Stimulated activated CD8-positive, alpha-beta memory T cell treated with anti-CD3 and anti-CD28 coated beads, Interleukin-15, amount 100 ng/mL, for 1 hour (primary cell): ENCODE measurements around the gene SLC25A13.
"Not testable (repeated sequence)": the region's sequence is repeated elsewhere in the genome, so short reads cannot be mapped to it uniquely, and the experiment has no call there.

ENCODE experiments used
- DNase-seq: peaks from one replicate; pipeline ENCODE4 v3.0.0-alpha.2; 2020; ENCODE audit warnings: low read depth

SLC25A13 gene

DNA sequence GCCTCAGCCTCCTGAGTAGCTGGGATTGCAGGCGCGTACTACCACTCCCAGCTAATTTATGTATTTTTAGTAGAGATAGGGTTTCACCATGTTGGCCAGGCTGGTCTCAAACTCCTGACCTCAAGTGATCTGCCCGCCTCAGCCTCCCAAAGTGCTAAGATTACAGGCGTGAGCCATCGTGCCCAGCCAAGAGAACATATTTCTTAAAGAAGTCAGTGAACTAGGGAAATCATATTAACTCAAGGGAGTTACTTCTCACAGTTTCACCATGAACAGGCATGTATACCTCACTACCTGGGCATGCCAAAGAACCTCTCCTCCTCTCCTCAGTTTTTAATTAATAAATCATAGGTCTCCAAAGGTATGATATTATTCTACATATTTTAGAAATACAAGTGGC is 24.5 kb downstream of the SLC25A13 start:
- not testable (repeated sequence) for DNase-seq

GRCh38 chr7:96293911-96294310 is 28.0 kb downstream of the SLC25A13 start:
- DNase-seq = not testable (repeated sequence)

DNA sequence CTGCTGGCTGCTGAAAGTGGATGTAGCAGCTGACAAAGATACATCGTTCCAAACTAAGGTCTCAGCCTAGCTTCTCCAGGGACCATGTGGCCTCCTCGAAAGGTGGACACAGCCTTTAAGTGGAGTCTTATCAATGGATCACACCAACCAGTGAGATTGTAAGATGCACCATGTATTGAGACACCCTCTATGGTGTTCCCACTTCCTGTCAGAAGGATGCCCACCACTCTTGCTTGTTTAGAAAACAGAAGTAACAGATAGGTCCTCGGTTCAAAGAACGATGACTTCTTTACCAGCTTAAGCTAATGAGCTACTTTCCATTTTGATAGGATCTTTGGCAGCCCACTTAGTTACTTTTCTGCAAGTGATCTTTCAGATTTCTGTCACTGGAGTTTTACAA is 34.3 kb downstream of the SLC25A13 start:
- no peak for DNase-seq

DNA sequence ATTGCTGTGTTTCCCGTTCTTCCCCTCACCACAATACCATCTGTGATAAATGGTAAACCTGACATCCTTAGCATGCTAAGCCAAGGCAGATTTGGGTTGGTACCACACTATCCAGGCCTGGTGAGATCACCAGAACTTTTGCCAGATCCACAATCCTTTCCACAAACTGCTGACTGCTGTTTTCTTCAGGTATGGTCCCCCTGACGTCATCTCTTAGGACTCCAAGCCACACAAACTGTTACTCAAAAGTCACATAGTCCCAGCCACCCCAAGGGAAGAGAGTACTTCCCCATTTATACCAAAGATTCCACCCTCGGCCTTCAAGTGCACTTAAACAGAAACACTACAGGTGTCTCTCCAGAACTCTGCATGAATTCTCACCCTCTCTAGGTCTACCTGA is 34.8 kb downstream of the SLC25A13 start:
- DNase-seq = no peak

DNA sequence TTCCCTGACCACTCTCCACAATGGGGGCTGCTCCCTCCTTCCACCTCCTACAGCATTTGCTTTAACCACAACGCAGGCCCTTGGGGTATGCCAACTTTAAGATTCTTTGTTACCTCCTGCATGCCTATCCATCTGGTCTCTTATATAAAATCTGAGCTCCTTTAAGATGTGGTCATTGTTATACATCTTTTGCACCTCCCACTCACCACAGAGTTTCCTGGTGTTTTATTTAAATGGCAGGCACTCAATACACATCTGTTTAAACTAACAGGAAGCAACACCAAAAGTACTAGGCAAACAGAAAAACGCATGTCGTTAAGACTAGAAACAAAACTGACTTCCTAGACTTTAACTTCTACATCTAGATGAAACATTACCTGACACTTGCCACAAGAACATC is 36.3 kb downstream of the SLC25A13 start:
- DNase-seq = no peak

DNA sequence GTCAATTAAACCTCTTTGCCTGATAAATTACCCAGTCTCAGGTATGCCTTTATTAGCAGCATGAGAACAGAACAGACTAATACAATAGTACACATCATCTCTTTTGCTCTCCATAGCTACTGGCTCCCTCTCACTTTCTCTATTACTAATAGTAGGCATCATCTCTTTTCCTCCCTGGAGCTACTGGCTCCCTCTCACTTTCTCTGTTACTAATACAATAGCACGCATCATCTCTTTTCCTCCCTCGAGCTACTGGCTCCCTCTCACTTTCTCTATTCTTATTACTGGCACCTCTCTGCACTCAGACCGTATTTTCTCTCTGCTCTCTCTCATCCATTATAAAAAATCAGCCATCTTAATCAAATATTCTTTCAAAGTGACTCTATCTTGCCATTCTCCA is 37.1 kb downstream of the SLC25A13 start:
- DNase-seq = no peak

GRCh38 chr7:96284240-96284639 is 37.7 kb downstream of the SLC25A13 start:
- DNase-seq = no peak

GRCh38 chr7:96282835-96283234 is 39.1 kb downstream of the SLC25A13 start:
- no peak for DNase-seq

DNA sequence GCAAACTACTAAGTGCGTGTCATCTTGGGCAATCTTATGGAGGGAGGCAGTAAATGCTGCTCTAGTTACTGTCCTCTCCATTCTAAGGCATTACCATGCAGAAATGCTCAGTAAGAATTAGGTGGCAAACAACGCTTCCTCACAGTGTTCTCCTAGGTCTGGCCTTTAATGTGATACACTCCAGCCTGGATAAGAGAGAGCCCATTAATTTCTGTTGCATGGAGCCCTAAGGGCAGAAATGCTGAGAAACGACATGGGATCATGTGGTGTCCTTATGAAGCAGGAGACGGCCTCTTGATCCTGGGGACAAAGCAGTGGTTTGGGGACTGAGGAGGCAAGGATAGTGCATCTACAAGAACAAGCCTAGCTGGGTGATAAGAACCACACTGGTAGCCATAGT is 44.0 kb downstream of the SLC25A13 start:
- no peak for DNase-seq

- no peak for DNase-seq
These were observed 45.9 kb downstream of the SLC25A13 start for GRCh38 chr7:96276019-96276418.

GRCh38 chr7:96273716-96274115 is 48.2 kb downstream of the SLC25A13 start:
- DNase-seq = no peak

GRCh38 chr7:96269246-96269994 is 52.5 kb downstream of the SLC25A13 start:
- DNase-seq = no peak

DNA sequence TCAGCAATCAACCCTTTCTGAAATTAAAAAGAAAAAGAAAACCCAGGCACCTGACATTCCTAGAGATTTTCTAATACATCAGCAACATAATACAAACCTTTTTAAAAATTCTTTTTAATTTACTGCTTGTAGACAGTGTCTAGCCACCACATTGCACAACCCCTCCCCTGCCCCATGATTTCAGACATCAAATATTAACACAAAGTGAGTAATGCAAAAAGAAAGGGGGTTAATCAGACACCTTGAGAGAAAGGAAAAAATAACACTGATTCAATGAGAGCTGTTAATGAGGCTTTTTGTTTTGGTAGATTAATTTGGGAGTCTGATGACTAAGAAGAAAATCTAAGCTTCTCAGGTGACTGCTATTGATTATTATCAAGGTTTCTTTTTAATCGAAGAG is 55.3 kb downstream of the SLC25A13 start:
- no peak for DNase-seq

DNA sequence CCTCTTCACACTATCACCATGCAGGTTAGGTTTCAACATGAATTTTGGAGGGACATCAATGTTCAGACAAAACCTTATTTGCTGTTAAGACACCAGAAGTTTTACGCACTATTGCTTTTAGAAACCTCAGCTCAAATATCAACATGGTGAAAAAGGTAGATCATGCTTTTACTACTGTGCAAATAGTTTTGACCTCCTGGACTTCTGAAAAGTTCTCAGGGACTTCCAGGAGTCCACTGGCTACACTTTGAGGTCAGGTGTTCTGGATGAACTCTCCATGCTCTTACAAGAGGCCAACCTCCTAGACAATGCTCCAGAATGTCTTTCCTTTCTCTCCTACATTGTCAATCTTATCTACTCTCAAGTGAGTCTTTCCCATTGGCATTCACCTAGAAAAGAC is 55.9 kb downstream of the SLC25A13 start:
- no peak for DNase-seq

- DNase-seq = no peak
These were observed 67.9 kb downstream of the SLC25A13 start for GRCh38 chr7:96253964-96254363.

GRCh38 chr7:96253441-96253840 is 68.5 kb downstream of the SLC25A13 start:
- DNase-seq = no peak

- DNase-seq = no peak
These were observed 71.0 kb downstream of the SLC25A13 start for GRCh38 chr7:96250776-96251361.

DNA sequence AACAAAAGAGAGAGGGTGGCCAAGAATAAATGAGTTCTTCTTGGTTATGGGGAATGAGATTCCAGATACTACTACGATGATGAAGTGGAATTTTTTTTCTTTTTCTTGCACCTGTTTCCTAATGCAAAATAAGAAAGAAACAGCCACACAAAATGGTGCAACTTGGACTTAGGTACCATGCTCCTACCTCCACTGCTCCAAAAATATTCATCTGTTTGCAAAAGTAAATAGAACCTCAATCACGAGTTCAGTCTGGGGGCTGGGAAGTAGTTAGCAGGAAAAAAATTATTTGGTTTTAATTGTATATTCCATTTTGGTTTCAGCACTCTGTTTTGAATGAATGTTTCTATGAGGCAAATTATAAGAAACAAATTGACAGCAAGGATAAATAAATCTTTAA is 73.5 kb downstream of the SLC25A13 start:
- no peak for DNase-seq

DNA sequence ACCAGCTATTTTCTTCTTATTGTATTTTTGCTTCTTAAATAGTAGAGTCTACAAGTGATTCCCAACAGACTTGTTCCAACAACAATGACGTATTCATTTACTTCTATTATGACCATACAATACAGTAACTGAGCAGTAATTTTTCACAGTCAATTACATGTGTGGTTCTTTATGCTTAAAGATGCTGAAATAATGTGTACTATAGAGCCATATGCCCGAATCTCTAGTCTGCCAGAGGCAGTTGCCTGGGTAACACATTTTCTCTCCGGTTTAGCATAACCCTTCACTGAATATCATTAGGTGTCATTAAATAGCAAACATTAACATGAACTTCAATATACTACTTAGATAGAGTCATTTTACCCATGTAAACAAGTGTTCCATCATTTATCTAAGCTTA is 75.0 kb downstream of the SLC25A13 start:
- DNase-seq = no peak

DNA sequence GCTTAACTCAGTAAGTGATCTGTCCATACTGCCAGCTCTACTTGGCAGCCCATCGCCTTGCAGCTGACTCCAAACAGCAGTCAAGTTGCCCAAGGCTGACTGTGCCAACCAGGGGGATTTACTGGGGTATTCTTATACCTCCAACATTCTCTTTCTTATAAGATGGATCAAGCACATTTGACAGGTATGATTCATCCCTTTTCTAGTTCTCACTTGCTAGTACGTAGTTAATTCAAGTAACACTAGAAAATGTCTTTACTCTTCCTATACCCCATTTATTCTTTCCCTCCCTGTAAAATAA is 77.0 kb downstream of the SLC25A13 start:
- DNase-seq = no peak

DNA sequence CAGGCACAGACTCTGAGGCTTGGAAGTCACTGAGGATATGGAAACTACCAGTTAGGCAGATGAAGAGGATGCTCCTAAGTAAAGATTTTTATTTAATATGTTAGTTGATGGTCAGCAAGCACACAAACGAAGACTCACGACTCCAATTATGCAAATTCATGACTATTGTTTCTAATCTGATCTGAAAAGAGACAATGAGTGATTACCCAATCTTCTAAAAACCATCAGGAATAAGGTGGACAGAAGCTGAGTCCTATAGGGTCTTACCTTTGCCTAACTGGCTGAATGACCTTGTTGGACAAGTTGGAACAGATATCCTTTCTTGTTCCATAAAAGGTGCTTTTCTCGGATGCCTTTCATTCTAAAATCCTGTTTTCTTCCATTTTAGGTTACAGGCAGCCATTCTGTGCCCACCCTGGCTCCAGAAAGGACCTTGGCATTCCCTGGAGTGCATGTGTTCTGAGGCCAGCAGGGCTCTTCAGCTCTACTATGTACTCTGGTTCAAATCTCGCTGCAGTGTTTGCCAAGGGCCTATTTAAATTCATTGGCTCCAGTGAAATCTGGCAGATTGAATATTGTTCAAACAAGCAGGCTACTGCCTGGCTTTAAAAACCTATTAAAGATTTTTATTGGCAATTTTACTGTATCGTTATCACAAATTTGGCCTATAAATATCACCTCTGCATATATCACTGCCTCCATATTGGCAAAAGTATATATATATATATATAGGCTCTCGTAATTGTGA is 77.5 kb downstream of the SLC25A13 start:
- DNase-seq = no peak

DNA sequence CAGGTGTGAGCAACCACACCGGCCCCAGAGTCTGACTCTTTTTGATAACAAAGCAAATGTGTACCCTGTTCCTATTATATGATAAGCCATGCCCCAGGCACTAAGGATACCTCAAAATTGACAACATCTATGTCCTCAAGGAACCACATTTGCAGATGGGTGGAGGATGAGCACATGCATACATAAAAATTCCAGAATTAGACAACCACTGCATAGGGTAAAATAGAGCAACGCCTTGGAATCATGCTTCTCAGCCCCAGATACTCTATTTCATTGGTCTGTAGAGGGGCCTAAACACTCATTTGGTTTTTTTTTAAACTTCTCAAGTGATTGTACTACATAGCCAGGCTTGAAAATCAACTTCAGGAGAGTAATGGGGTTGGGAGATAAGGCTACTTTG is 78.7 kb downstream of the SLC25A13 start:
- DNase-seq = no peak

DNA sequence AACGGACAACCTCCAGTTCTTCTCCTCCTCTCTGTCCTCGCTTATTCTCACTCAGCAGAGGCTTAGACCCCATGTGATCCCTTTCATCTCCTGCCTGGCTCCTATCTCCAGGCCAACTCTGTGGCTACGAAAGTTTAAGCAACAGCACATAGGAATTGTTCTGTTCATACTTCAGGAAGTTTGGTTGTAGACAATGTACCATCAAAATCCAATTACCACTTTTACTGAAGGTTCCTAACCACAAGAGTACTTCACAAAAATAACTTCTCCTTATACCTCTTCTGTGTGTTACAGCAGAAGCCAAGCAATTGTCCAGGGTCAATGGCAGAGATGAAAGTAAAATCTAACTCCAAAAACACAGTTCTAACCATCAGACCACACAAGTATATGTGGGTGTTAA is 80.0 kb downstream of the SLC25A13 start:
- no peak for DNase-seq
